A673 (cell line): ENCODE measurements around the gene NUDT3.

Source experiments
- CTCF ChIP-seq: fragments of 300-800, 200-600 bp; sonication (generic); conservative IDR thresholded peaks from 2 replicates; pipeline ENCODE4 v1.5.1; 2017; ENCODE audit warnings: low read depth, mild to moderate bottlenecking, antibody characterized with exemption, low read length, moderate library complexity, mixed read lengths
- EZH2 ChIP-seq: fragments of 200-600 bp; sonication (generic); IDR thresholded peaks from 2 replicates; pipeline ENCODE4 v1.6.1; 2017; ENCODE audit warnings: borderline replicate concordance, low read depth, mild to moderate bottlenecking, mixed read lengths, antibody characterized with exemption, low read length; ENCODE audit not compliant: poor library complexity, severe bottlenecking

- TF ChIP-seq CTCF = no peak
- no peak for TF ChIP-seq EZH2
Measured at GRCh38 chr6:34340394-34340793, 52.1 kb downstream of the NUDT3 start.
